Muscle of leg (tissue), 16 donors: Measurements from ENCODE around the gene ERMAP. TPM values are rescaled to one million over a fixed set of nuclear protein-coding genes. Genes with fewer than 3 reads are reported as not detected.
A peak's percentile ranks its signal among the peaks of the same experiment; 100 is the strongest.

ENCODE experiments used
- DNase-seq: peaks from one replicate; pipeline ENCODE4 v3.0.0; 2013
- H3K27ac ChIP-seq: one replicate; pipeline ENCODE4 v1.5.1; 2013; ENCODE audit warnings: mild to moderate bottlenecking, low read length, control low read depth
- H3K27me3 ChIP-seq: one replicate; pipeline ENCODE4 v1.6.1; 2013; ENCODE audit warnings: low read length; ENCODE audit not compliant: control insufficient read depth, insufficient read depth
- H3K36me3 ChIP-seq: one replicate; pipeline ENCODE4 v1.6.1; 2013; ENCODE audit warnings: low read length; ENCODE audit not compliant: control insufficient read depth, insufficient read depth
- H3K4me1 ChIP-seq: one replicate; pipeline ENCODE4 v1.6.1; 2013; ENCODE audit warnings: low read length; ENCODE audit not compliant: control insufficient read depth, insufficient read depth
- H3K4me3 ChIP-seq: one replicate; pipeline ENCODE4 v1.5.1; 2013; ENCODE audit warnings: low read length, control low read depth
- H3K9me3 ChIP-seq: replicated peaks from 2 replicates; pipeline ENCODE4 v1.6.1; 2013; ENCODE audit warnings: low read depth, low read length; ENCODE audit not compliant: control insufficient read depth
- WGBS: methylation state at CpG from one replicate; pipeline ENCODE4 v1.1.5; 2013; ENCODE audit warnings: missing lambda C conversion rate; ENCODE audit not compliant: insufficient coverage; 5-methylcytosine and 5-hydroxymethylcytosine counted together
- long read RNA-seq, 11 donors: transcript quantifications; one replicate each; lab custom pipeline, GENCODE V29; 2026
- polyA plus RNA-seq, 8 donors: library from polyadenylated mRNA; unstranded; fragments of 120-200 nt; gene quantifications; one replicate each; pipeline versions ENCODE4 v1.2.1 to v1.2.3, GENCODE V29; 2013; ENCODE audit warnings: inconsistent platforms in 1 of 8, low replicate concordance in 1 of 8; ENCODE audit not compliant: insufficient read length in 8 of 8, insufficient read depth in 1 of 8
- total RNA-seq: library from RNA; stranded (reverse); fragments of 120-200 nt; gene quantifications from one replicate; pipeline ENCODE4 v1.2.4, GENCODE V29; 2013

The ERMAP gene
- total RNA-seq: 6.7 TPM
- 10 to 100 TPM in 2 of 8 donors, 1 to 10 TPM in 6; 6.9 to 10.9 (median 8.4) TPM for polyA plus RNA-seq
- long read RNA-seq, donor 1: 0 reads
- long read RNA-seq, donor 2: 0 reads
- long read RNA-seq, donor 3, partial matches to known transcripts: 0 of 1 reads
- long read RNA-seq, donor 3, other reads (novel, unspliced or antisense): 0 of 1 reads
- long read RNA-seq, donor 4: 0 reads
- long read RNA-seq, donor 5, partial matches to known transcripts: 0 of 1 reads
- long read RNA-seq, donor 5, other reads (novel, unspliced or antisense): 0 of 1 reads
- long read RNA-seq, donor 6, partial matches to known transcripts: 0 of 1 reads
- long read RNA-seq, donor 6, other reads (novel, unspliced or antisense): 0 of 1 reads
- long read RNA-seq, donor 7, partial matches to known transcripts: 0 of 1 reads
- long read RNA-seq, donor 7, other reads (novel, unspliced or antisense): 0 of 1 reads
- long read RNA-seq, donor 8: 0 reads
- long read RNA-seq, donor 9: 0 reads
- long read RNA-seq, donor 10: 0 reads
- long read RNA-seq, donor 11, partial matches to known transcripts: 0 of 1 reads
- long read RNA-seq, donor 11, other reads (novel, unspliced or antisense): 0 of 1 reads

GRCh38 chr1:42816585-42817439, at the start of gene ERMAP, which contains the start of gene SVBP:
Gene ERMAP (plus strand): TSS chr1:42817122. CDS start chr1:42830449, 13,327 bp downstream.
Gene SVBP (minus strand): TSS chr1:42817397. CDS start chr1:42816544, 853 bp downstream.
- Histone ChIP-seq H3K4me1 (peaks cover 7% of the 10 kb centered on the region), H3K4me3 (peak within 1 kb of the TSS; percentile 62), H3K9me3 (no peaks in the 10 kb centered on the region), H3K36me3 (peaks cover 6% of the 10 kb centered on the region), H3K27me3 (no peaks in the 10 kb centered on the region), H3K27ac (peak within 1 kb of the TSS; percentile 99)
- DNase-seq: peak; percentile 95
- WGBS: under 1% methylated on average over 34 of the region's 66 CpGs

- Histone ChIP-seq H3K4me1 (peaks cover 11% of the 10 kb centered on the region), H3K27me3 (no peaks in the 10 kb centered on the region), H3K9me3 (no peaks in the 10 kb centered on the region), H3K36me3 (peaks cover 8% of the 10 kb centered on the region), H3K4me3 (peak overlapping the region; percentile 100), H3K27ac (peak overlapping the region; percentile 91)
- under 1% methylated on average over 16 of the region's 23 CpGs for WGBS
- no peak for DNase-seq
These were observed 49.4 kb upstream of the ERMAP start for GRCh38 chr1:42767510-42768000.

- H3K27ac ChIP-seq: no peak overlapping the region
- H3K27me3 ChIP-seq: no peaks in the 10 kb centered on the region
- peak overlapping the region; percentile 100 for H3K4me3 ChIP-seq
- no CpG with 5 or more reads among the region's 2 CpGs for WGBS
- H3K36me3 ChIP-seq: peaks cover 7% of the 10 kb centered on the region
- H3K4me1 ChIP-seq: peaks cover 11% of the 10 kb centered on the region
- H3K9me3 ChIP-seq: no peaks in the 10 kb centered on the region
- no peak for DNase-seq
These were observed 48.8 kb upstream of the ERMAP start for GRCh38 chr1:42768172-42768571.

- H3K4me3 ChIP-seq: no peak overlapping the region
- peaks cover 4% of the 10 kb centered on the region for H3K4me1 ChIP-seq
- DNase-seq: no peak
- no peaks in the 10 kb centered on the region for H3K9me3 ChIP-seq
- H3K36me3 ChIP-seq: peaks cover 18% of the 10 kb centered on the region
- H3K27ac ChIP-seq: no peak overlapping the region
- no peaks in the 10 kb centered on the region for H3K27me3 ChIP-seq
- no CpG with 5 or more reads among the region's 3 CpGs for WGBS
These were observed 47.1 kb upstream of the ERMAP start for GRCh38 chr1:42769811-42770210.

- no peak for DNase-seq
- H3K27me3 ChIP-seq: no peaks in the 10 kb centered on the region
- H3K27ac ChIP-seq: no peak overlapping the region
- no peaks in the 10 kb centered on the region for H3K4me1 ChIP-seq
- no CpG with 5 or more reads among the region's 2 CpGs for WGBS
- no peaks in the 10 kb centered on the region for H3K9me3 ChIP-seq
- no peak overlapping the region for H3K4me3 ChIP-seq
- H3K36me3 ChIP-seq: peaks cover 48% of the 10 kb centered on the region
These were observed 43.5 kb upstream of the ERMAP start for GRCh38 chr1:42773420-42773819.

- Histone ChIP-seq H3K4me1 (no peaks in the 10 kb centered on the region), H3K27ac (no peak overlapping the region), H3K27me3 (no peaks in the 10 kb centered on the region), H3K4me3 (no peak overlapping the region), H3K36me3 (peaks cover 48% of the 10 kb centered on the region), H3K9me3 (no peaks in the 10 kb centered on the region)
- DNase-seq: no peak
- WGBS: 100% methylated on average over 4 of the region's 5 CpGs
These were observed 41.9 kb upstream of the ERMAP start for GRCh38 chr1:42774928-42775526.

- Histone ChIP-seq H3K4me3 (no peak overlapping the region), H3K27me3 (no peaks in the 10 kb centered on the region), H3K27ac (no peak overlapping the region), H3K36me3 (peaks cover 51% of the 10 kb centered on the region), H3K4me1 (no peaks in the 10 kb centered on the region), H3K9me3 (no peaks in the 10 kb centered on the region)
- WGBS: 96% methylated on average over 5 of the region's 6 CpGs
- no peak for DNase-seq
These were observed 40.4 kb upstream of the ERMAP start for GRCh38 chr1:42776502-42776901.

- Histone ChIP-seq H3K9me3 (no peaks in the 10 kb centered on the region), H3K27me3 (no peaks in the 10 kb centered on the region)
- DNase-seq: peak; percentile 21
These were observed 39.1 kb upstream of the ERMAP start for GRCh38 chr1:42777852-42778251.

GRCh38 chr1:42779725-42780124, 37.2 kb upstream of the ERMAP start:
- WGBS: 83% methylated on average over 1 of the region's 2 CpGs
- peaks cover 42% of the 10 kb centered on the region for H3K36me3 ChIP-seq

More at GRCh38 chr1:42777852-42778251, 39.1 kb upstream of the ERMAP start:
- Histone ChIP-seq H3K36me3 (peaks cover 52% of the 10 kb centered on the region), H3K27ac (no peak overlapping the region), H3K4me3 (no peak overlapping the region), H3K4me1 (no peaks in the 10 kb centered on the region)

More at GRCh38 chr1:42779725-42780124, 37.2 kb upstream of the ERMAP start:
- no peaks in the 10 kb centered on the region for H3K27me3 ChIP-seq
- no peak overlapping the region for H3K4me3 ChIP-seq
- H3K4me1 ChIP-seq: peaks cover 1% of the 10 kb centered on the region
- DNase-seq: no peak
- no peaks in the 10 kb centered on the region for H3K9me3 ChIP-seq
- no peak overlapping the region for H3K27ac ChIP-seq
